IPS DF 6.9 (cell line): ENCODE data around the gene OPN4.

Experiments used
- DNase-seq: peaks from one replicate; pipeline ENCODE4 v3.0.0-alpha.2; 2013; ENCODE audit warnings: low read depth, low spot score
- H3K27ac ChIP-seq: one replicate; pipeline ENCODE4 v1.5.1; 2013; ENCODE audit warnings: low read length, control low read depth
- H3K27me3 ChIP-seq: 2 replicates; pipeline ENCODE4 v1.6.1; 2013; ENCODE audit warnings: mild to moderate bottlenecking, low read length; ENCODE audit not compliant: control insufficient read depth, insufficient read depth
- H3K36me3 ChIP-seq: 2 replicates; pipeline ENCODE4 v1.6.1; 2013; ENCODE audit warnings: low read length; ENCODE audit not compliant: control insufficient read depth, insufficient read depth
- H3K4me1 ChIP-seq: 2 replicates; pipeline ENCODE4 v1.6.1; 2013; ENCODE audit warnings: low read length; ENCODE audit not compliant: control insufficient read depth, insufficient read depth
- H3K4me3 ChIP-seq: 2 replicates; pipeline ENCODE4 v1.5.1; 2013; ENCODE audit warnings: mild to moderate bottlenecking, low read length
- H3K9me3 ChIP-seq: 2 replicates; pipeline ENCODE4 v1.6.1; 2013; ENCODE audit warnings: low read length, inconsistent platforms; ENCODE audit not compliant: control insufficient read depth, insufficient read depth
- WGBS: extraction: QIAGEN DNeasy Blood & Tissue Kit; methylation state at CpG from one replicate; pipeline ENCODE4 v1.1.7; 2013; ENCODE audit warnings: mixed read lengths, missing lambda C conversion rate; ENCODE audit not compliant: insufficient read length, insufficient coverage; 5-methylcytosine and 5-hydroxymethylcytosine counted together

OPN4 gene

GRCh38 chr10:86653987-86654386 is 360 bp upstream of the OPN4 start:
- WGBS, result 100% methylated on average over 3 of the region's 3 CpGs
- Histone ChIP-seq H3K9me3 (no peaks in the 10 kb centered on the region), H3K36me3 (no peaks in the 10 kb centered on the region), H3K27me3 (no peaks in the 10 kb centered on the region), H3K4me3 (no peak overlapping the region), H3K27ac (no peak overlapping the region), H3K4me1 (no peaks in the 10 kb centered on the region; the same call in 1 of the 2 replicates)
- no peak for DNase-seq

GRCh38 chr10:86655173-86655540 is 810 bp downstream of the OPN4 start:
- Histone ChIP-seq H3K9me3 (no peaks in the 10 kb centered on the region), H3K27ac (no peak overlapping the region), H3K27me3 (no peaks in the 10 kb centered on the region), H3K4me3 (no peak overlapping the region), H3K36me3 (no peaks in the 10 kb centered on the region), H3K4me1 (peaks cover 1% of the 10 kb centered on the region; the same call in 1 of the 2 replicates)
- no peak for DNase-seq
- WGBS, result no CpG with 5 or more reads among the region's 4 CpGs

- no CpG with 5 or more reads among the region's 3 CpGs for WGBS
- DNase-seq, result no peak
- Histone ChIP-seq H3K27ac (no peak overlapping the region), H3K4me3 (no peak overlapping the region), H3K4me1 (peaks cover 1% of the 10 kb centered on the region; the same call in 1 of the 2 replicates), H3K36me3 (no peaks in the 10 kb centered on the region), H3K9me3 (no peaks in the 10 kb centered on the region), H3K27me3 (no peaks in the 10 kb centered on the region)
These were observed 1.2 kb downstream of the OPN4 start for GRCh38 chr10:86655596-86655995.

GRCh38 chr10:86657011-86657395 is 2.7 kb downstream of the OPN4 start:
- H3K27ac ChIP-seq, result no peak overlapping the region
- H3K9me3 ChIP-seq, result no peaks in the 10 kb centered on the region
- no peak overlapping the region for H3K4me3 ChIP-seq
- no peaks in the 10 kb centered on the region for H3K27me3 ChIP-seq
- no peaks in the 10 kb centered on the region for H3K36me3 ChIP-seq
- no CpG with 5 or more reads among the region's 8 CpGs for WGBS
- DNase-seq, result no peak
- peaks cover 1% of the 10 kb centered on the region; the same call in 1 of the 2 replicates for H3K4me1 ChIP-seq

GRCh38 chr10:86657396-86658011 is 3.2 kb downstream of the OPN4 start:
- DNase-seq, result no peak
- WGBS, result no CpG with 5 or more reads among the region's 19 CpGs
- Histone ChIP-seq H3K36me3 (no peaks in the 10 kb centered on the region), H3K9me3 (no peaks in the 10 kb centered on the region), H3K27me3 (no peaks in the 10 kb centered on the region), H3K4me3 (no peak overlapping the region), H3K27ac (no peak overlapping the region), H3K4me1 (peaks cover 1% of the 10 kb centered on the region; the same call in 1 of the 2 replicates)

GRCh38 chr10:86658261-86658741 is 4.0 kb downstream of the OPN4 start:
- Histone ChIP-seq H3K27ac (no peak overlapping the region), H3K4me3 (no peak overlapping the region), H3K36me3 (no peaks in the 10 kb centered on the region), H3K4me1 (peaks cover 1% of the 10 kb centered on the region; the same call in 1 of the 2 replicates), H3K9me3 (no peaks in the 10 kb centered on the region), H3K27me3 (no peaks in the 10 kb centered on the region)
- no CpG with 5 or more reads among the region's 12 CpGs for WGBS
- DNase-seq, result no peak

GRCh38 chr10:86658751-86659150 is 4.4 kb downstream of the OPN4 start:
- WGBS, result no CpG with 5 or more reads among the region's 3 CpGs
- Histone ChIP-seq H3K4me3 (no peak overlapping the region), H3K4me1 (peaks cover 1% of the 10 kb centered on the region; the same call in 1 of the 2 replicates), H3K27ac (no peak overlapping the region), H3K9me3 (no peaks in the 10 kb centered on the region), H3K27me3 (no peaks in the 10 kb centered on the region), H3K36me3 (no peaks in the 10 kb centered on the region)
- no peak for DNase-seq

- no peak for DNase-seq
- peaks cover 1% of the 10 kb centered on the region; the same call in 1 of the 2 replicates for H3K4me1 ChIP-seq
- no peak overlapping the region for H3K27ac ChIP-seq
- no peaks in the 10 kb centered on the region for H3K36me3 ChIP-seq
- no CpG with 5 or more reads among the region's 19 CpGs for WGBS
- H3K4me3 ChIP-seq, result no peak overlapping the region
- H3K9me3 ChIP-seq, result no peaks in the 10 kb centered on the region
- no peaks in the 10 kb centered on the region for H3K27me3 ChIP-seq
These were observed 4.9 kb downstream of the OPN4 start for GRCh38 chr10:86659161-86659691.

GRCh38 chr10:86659721-86660453 is 5.5 kb downstream of the OPN4 start:
- Histone ChIP-seq H3K4me1 (peaks cover 1% of the 10 kb centered on the region; the same call in 1 of the 2 replicates), H3K9me3 (no peaks in the 10 kb centered on the region), H3K4me3 (no peak overlapping the region), H3K27me3 (no peaks in the 10 kb centered on the region), H3K36me3 (no peaks in the 10 kb centered on the region), H3K27ac (no peak overlapping the region)
- DNase-seq, result no peak
- whole genome bisulfite sequencing, result no CpG with 5 or more reads among the region's 17 CpGs

GRCh38 chr10:86661161-86662025 is 7.0 kb downstream of the OPN4 start:
- WGBS, result no CpG with 5 or more reads among the region's 17 CpGs
- Histone ChIP-seq H3K9me3 (no peaks in the 10 kb centered on the region), H3K36me3 (no peaks in the 10 kb centered on the region), H3K4me1 (peaks cover 1% of the 10 kb centered on the region; the same call in 1 of the 2 replicates), H3K27me3 (no peaks in the 10 kb centered on the region), H3K27ac (no peak overlapping the region), H3K4me3 (no peak overlapping the region)
- no peak for DNase-seq
